Epidermal melanocyte (primary cell): Measurements from ENCODE around the gene P2RX4.
"Not testable (repeated sequence)": the region's sequence is repeated elsewhere in the genome, so short reads cannot be mapped to it uniquely, and the experiment has no call there.

Experiments
- DNase-seq: peaks from one replicate; pipeline ENCODE4 v3.0.0; 2011; ENCODE audit warnings: low spot score; ENCODE audit not compliant: insufficient read length

The P2RX4 gene

GRCh38 chr12:121188227-121188626 is 21.7 kb upstream of the P2RX4 start:
- DNase-seq, result no peak

GRCh38 chr12:121189131-121189530 is 20.8 kb upstream of the P2RX4 start:
- DNase-seq, result no peak

- no peak for DNase-seq
Observed at GRCh38 chr12:121189619-121190155, 20.2 kb upstream of the P2RX4 start.

GRCh38 chr12:121190523-121191031 is 19.4 kb upstream of the P2RX4 start:
- DNase-seq, result peak; percentile 58

DNA sequence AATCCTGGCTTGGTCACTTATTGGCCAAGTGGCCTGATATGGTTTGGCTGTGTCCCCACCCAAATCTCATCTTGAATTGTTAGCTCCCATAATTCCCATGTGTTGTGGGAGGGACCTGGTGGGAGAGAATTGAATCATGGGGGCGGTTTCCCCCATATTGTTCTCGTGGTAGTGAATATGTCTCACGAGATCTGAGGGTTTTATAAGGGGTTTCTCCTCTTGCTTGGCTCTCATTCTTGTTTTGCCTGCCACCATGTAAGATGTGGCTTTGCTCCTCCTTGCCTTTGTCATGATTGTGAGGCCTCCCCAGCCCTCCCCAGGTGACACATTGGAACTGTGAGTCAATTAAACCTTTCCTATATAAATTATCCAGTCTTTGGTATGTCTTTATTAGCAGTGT is 18.8 kb upstream of the P2RX4 start:
- DNase-seq, result no peak

DNA sequence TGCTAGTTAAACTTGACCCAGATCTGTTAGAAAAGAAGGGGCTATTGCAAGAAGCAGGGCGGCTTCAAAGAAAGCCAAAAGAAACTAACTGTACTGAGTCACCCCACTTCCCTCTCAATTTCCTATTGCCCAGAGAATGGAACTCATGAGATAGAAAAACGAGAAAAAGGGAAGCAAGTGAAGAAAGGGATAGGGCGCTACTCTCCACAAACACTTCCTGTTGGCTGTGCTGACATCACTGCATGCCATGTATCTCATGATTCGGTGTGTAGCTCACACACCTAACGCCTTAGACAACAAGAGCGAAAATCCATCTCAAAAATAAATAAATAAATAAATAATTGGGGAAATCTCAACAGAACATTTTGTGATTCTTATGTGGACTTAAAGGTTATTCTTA is 13.0 kb upstream of the P2RX4 start:
- no peak for DNase-seq

GRCh38 chr12:121198949-121199348 is 11.0 kb upstream of the P2RX4 start:
- DNase-seq, result no peak

GRCh38 chr12:121201140-121201539 is 8.8 kb upstream of the P2RX4 start:
- not testable (repeated sequence) for DNase-seq

GRCh38 chr12:121202407-121203355 is 7.2 kb upstream of the P2RX4 start:
- DNase-seq, result no peak

DNA sequence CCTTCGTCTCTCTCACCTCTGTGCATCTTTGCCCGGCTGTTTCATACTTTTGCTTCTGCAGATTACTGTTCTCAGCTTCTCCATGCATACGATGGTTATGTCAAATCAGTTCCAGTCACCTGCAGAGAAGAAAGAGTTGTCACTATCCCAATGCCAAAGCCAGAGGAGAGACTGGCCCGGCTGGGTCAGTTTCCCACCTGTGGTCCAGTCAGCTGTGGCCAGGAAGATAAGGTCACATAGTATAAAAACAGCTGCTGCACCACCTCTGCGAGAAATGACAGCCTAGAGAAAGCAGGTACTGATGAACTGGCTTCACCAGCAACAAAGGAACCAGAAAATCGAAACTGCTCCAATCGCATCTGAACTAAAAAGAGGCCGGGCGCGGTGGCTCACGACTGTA is 6.4 kb upstream of the P2RX4 start:
- DNase-seq, result no peak

GRCh38 chr12:121205491-121205890 is 4.4 kb upstream of the P2RX4 start:
- DNase-seq, result no peak

GRCh38 chr12:121208571-121208970 is 1.4 kb upstream of the P2RX4 start:
- not testable (repeated sequence) for DNase-seq

- no peak for DNase-seq
Observed at GRCh38 chr12:121209221-121209620, 708 bp upstream of the P2RX4 start.

- no peak for DNase-seq
Observed at GRCh38 chr12:121212875-121213274, 2.9 kb downstream of the P2RX4 start.

DNA sequence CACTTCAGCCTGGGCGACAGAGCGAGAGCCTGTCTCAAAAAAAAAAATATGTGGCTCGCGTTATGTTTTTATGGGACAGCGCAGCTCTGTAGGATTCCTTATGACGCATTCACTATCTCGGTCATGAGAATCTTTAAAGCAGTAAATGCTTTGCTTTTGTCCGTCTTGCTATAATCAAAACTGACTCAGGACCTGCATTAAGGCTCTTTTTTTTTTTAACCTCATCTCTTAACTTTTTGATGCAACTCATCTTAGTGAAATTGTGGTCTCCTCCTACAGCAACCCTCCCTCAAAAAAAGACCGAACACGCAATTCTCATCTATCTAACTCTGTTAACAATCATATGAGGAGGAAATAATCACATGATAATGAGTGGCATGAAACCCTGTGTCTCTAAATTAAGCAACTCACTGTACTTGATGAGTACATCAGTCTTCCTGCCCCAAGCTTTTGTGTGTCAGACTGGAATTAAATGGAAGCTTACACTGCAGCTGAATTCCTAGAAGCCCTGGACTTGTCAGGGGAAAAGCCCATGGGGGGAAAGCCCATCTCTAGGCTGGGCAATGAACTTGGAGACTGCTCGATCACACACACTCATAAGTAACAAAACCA is 4.3 kb downstream of the P2RX4 start:
- no peak for DNase-seq

DNA sequence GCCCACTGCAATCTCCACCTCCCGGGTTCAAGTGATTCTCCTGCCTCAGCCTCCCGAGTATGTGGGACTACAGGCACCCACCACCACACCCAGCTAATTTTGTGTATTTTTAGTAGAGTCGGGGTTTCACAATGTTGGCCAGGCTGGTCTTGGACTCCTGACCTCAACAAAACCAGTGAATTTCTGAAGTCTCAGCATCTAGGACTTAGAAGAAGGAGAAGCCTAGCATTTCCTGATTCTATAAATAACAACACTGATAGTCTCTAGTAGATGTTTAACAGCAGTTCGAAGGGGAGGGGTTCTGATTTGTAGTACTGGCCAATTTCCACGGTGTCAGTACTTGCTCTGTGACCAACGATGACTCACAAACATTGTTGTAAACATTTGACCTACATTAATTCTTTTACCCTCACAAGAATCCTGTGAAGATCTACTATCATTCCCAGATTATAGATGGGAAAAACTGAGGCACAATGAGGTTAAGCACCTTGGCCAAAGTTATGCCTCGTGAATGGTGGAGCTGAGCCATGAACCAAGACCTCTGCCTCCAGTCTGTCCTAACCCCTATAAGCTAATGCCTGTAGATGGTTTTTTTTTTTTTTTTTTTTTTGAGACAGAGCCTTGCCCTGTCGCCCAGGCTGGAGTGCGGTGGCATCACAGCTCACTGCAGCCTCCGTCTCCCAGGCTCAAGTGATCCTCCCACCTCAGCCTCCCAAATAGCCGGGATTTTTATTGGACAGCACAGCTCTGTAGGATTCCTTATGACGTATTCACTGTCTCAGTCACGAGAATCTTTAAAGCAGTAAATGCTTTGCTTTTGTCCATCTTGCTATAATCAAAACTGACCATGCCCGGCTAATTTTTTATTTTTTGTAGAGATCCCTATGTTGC is 5.2 kb downstream of the P2RX4 start:
- no peak for DNase-seq

- DNase-seq, result no peak
Observed at GRCh38 chr12:121216102-121216501, 6.2 kb downstream of the P2RX4 start.

- no peak for DNase-seq
Observed at GRCh38 chr12:121217063-121217462, 7.1 kb downstream of the P2RX4 start.

DNA sequence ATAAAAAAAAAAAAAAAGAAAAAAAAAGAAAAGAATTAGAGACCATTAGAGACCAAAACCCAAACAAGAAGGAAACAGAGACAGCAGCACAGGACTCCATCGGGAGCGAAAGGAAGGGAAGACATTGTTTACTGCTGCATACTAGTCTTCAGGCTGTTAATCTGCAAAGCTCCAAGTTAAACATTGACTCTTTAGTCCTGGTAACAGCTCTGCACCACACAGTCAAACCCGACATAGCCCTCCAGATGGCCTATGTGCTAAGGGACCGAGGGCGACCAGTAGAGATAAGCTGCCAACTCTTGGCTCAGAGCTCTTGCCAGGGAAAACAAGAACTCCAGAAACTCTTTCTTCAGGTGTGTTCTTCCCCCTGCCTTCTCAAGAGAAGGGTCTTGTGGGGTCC is 7.8 kb downstream of the P2RX4 start:
- no peak for DNase-seq

DNA sequence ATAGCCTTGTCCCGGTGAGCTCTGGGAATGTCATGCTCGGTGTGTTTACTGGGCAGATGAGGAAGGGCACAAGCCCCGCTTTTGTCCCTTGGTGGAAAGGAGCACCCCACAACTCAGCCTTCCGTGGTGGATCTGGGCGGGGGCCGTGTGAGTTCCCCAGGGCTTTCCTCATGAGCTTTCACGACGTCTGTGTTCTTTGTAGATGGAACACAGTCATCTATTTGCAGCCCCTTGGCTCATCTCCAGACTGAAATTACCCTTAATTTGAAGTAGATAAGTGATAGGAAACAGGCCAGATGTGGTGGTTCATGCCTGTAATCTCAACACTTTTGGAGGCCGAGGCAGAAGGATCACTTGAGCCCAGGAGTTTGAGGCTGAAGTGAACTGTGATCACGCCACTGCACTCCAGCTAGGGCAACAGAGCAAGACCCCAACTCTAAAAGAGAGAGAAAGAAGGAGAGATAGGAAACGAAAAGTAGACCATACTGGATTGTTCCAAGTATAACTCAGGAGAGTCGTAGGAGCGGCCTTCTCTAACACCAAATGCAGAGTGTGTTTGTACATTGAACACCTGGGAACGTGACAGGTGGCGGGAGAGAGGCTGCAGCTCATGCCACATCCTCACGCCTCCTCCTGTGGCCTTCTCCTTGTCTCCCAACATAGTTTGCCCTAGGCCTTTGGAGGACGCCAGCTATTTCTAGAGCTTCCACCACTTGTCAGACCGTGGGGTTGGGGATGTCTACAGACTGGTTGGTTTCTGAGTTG is 8.8 kb downstream of the P2RX4 start:
- DNase-seq, result no peak
